Smooth muscle cell of the brain vasculature (primary cell): ENCODE data around the gene AMPD1.
A peak's percentile ranks its signal among the peaks of the same experiment; 100 is the strongest.

Experiments used
- DNase-seq: peaks from one replicate; pipeline ENCODE4 v3.0.0-alpha.2; 2012; ENCODE audit warnings: low read depth, low spot score

Gene AMPD1

DNA sequence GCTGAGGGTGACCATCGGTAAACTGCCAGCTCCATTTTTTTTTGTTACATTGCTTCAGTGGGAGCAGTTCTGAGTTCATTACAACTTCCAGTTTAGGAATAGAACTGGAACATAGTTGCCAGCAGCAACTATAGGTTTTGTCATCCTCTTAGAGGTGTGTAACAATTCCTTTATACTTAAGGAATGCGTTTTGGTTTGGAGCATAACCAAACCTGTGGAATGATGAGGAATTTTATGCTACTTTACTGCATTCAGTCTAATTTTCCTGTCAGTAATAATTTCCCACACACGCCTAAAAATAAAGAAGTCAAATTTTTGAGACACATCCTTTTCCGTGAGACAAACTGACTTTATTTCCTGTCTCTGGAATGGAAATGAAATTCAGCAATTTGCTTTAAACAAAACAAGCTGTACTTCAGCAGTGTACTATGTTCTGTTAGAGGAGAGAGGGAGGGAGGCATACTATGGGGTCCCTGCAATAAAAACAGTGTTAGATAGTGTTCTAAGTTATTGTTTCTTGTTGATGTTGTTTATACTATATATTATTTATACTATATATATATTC, 4.8 kb upstream of the AMPD1 start:
- no peak for DNase-seq

DNA sequence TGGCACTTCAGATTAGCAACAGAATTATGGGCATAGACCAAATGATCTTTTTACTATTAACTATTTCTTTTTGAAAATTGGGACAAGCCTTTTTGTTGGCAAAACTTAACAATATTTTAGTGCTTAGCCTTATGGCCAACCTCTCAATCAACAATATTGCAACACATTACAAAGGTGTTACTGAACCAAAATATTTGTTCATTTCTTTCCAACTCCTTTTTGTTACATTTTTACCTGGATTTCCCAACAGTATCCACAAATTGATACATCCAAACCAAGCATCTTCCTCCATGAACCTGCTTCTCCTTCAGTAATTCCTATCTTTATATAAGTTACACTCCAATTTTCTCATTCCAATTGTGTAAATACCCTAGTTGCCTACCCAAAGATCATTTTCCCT, 1.5 kb upstream of the AMPD1 start:
- DNase-seq = no peak

DNA sequence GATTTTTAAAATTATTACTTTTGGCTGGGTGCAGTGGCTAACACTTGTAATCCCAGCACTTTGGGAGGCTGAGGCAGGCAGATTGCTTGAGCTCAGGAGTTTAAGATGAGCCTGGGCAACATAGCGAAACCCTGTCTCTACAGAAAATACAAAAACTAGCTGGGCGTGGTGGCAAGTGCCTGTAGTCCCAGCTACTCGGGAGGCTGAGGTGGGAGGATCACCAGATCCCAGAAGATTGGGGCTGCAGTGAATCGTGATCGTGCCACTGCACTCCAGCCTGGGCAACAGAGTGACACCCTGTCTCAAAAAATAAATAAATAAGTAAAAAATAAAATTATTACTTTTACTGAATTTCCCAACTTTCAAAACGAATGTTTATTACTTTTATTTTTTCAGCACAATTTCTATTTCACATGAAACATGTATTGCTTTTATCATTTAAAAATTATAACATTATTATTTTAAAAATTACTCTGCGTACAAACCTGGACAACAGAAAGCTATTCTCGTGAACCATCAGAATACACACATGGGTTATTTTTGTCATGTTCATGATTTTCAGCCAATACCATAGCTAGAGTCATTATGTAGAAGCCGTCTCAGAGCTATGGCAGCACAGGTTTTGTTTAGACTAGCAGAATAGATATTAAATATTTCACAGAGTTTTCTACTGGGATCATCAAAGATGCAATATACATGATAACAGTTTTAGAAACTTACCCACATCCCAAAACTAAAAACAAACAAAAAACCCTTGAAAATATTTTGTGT, 621 bp downstream of the AMPD1 start:
- DNase-seq = no peak

DNA sequence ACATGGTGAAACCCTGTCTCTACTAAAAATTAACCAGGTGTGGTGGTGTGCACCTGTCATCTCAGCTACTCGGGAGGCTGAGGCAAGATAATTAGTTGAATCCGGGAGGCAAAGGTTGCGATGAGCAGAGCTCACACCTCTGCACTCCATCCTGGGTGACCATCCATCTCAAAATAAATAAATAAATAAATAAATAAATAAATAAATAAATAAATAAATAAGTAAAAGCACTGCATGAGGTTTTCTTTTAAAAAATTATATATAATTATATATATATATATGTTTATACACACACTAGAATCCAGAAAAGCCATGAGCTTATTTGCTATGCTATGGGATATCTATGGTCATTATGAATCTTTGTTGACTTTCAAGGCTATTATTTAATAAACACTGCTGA, 2.4 kb downstream of the AMPD1 start:
- DNase-seq = no peak

DNA sequence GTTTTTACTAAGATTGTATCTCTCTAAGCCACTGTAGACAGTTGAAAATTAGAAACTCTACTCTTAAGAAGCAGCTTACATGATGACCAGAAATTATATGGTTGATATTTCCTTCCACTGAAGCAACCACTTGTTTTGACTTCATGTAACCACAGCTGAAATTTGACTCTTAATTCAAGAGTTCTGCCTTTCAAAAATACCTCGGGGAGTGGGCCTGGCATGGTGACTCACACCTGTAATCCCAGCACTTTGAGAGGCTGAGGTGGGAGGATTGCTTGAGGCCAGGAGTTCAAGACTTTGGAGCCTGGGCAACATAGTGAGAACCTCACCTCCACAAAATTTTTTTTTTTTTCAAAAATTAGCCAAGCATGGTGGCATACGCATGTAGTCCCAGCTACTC, 4.3 kb downstream of the AMPD1 start:
- DNase-seq = no peak

DNA sequence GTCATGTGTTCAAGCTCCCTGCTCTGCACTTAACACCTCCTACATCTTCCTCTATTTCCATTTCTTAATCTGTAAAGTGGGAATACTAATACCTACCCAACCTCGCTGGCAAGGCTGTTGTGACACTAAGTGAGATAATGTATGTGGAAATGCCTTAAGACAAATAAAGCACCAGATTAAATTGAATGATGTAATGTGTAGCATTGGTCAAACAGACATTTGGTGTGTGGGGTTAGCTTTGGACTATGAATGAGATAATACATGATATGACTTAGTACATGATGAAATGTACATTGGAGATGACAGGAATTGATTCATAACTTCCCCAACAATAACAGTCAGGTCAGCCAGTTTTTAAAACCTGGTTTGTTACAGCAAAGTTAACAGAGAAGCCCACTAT, 5.2 kb downstream of the AMPD1 start:
- DNase-seq = no peak

DNA sequence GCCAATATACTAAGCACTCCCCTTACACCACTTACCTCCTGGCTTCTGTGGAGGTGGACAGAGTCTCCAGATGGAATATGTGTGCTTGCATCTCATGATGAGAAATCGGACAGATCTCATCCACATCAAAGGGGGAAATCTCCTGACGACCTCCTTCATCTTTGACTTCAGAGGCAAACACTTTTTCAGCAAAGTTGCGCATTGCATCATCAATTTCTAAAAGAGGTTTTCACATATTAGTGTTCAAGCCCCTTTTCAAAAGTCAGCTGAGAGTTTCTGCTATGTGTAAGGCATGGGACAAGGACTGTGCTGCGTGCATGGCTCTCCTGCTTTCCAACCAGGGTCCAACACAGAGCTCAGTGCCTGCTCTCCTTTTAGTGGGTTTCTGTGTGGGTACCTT, 6.8 kb downstream of the AMPD1 start:
- DNase-seq = no peak

DNA sequence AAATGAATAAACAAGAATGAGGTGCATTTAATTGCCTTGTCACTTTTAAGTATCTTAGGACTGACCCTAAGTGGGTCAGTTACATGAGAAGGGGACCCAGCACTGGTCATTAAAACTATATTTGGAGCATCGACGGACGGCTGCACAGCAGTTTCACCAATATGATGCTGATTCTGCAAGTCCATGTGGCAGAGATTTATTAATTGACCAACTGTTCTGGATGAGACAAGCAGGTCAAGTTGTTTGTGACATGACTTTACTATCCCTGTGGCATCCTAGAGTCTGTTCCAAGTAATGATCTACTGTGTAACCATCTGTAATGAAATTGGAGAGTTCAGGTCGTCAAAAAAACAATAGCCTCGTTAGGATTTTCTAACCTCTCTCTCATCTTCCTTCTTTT, 9.5 kb downstream of the AMPD1 start:
- no peak for DNase-seq

DNA sequence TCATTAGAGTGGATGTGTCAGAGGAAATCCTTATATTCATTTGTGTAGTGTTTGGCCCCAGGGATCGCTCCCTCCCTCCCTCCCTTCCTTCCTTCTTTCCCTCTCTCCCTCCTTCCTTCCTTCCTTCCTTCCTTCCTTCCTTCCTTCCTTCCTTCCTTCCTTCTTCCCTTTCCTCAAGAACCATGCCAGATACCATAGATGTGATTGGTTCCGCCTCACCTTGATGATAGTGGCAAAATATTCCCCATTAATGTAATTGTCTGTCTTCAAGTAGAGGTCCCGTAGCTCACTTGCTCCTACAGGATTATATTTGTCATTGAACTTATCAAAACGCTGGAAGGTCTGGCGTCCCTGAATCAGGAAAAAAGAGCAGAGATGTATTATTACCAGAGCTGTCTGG, 17.7 kb downstream of the AMPD1 start:
- no peak for DNase-seq

DNA sequence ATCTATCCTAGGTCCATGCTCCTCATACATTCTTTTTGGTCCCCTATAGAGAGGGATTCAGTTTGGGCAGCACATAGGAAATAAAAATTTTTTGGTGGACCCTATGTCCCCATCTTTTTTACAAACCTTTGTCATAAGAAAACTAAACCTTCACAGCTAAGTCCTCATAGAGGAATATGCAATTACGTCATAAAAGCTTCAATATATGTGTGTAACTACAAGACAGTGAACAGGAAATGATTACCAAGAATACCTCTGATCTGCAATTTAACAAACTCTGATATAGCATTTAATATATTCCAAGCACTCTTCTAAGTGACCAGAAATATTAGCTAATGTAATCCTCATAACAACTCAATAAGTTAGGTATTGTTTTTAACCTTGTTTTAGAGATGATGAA, 19.2 kb downstream of the AMPD1 start:
- no peak for DNase-seq

DNA sequence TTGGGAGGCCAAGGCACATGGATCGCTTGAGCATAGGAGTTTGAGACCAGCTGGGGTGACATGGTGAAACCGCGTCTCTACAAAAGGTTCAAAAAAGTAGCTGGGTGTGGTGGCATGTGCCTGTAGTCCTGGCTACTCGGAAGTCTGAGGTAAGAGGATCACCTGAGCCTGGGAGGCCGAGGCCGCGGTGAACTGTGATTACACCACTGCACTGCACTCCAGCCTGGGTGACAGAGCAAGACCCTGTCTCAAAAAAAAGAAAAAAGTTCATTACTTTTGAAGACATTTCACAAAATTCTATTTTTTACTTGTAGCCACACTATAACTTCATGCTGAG, 23.4 kb downstream of the AMPD1 start:
- DNase-seq = no peak

DNA sequence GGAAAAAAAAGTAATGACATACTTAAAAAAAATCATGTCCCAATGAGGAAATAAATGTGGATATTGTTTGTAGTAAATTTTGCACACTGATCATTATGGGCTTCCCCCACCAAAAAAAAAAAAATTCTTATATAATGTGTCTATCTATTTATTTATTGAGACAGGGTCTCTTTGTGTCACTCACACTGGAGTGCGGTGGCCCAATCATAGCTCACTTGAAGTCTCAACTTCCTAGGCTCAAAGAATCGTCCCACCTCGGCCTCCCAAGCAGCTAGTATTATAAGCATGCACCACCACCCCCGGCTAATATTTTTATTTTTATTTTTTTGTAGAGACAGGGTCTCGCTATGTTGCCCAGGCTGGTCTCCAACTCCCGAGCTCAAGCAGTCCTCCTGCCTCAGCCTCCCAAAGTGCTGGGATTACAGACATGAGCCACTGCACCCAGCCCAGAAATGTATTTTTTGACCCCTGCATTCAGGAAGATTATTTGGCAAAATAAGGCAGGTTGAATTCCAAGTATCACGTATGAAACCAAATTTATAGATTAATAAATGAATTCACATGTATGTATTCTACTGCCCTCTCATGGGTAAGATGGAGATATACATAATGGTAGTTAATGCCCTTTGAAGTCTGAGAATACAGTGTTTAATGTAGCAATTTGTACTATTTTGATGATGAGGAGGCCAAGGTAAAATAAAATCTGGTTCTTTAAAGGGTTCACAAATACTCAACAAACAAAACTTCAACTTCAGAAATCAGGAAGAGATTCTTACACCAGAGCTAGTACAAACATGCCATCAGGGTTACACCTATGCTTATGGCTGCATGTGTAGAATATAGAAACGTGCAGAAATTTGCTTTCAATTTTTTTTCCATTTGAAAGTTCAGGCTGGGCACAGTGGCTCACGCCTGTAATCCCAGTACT, 24.1 kb downstream of the AMPD1 start:
- no peak for DNase-seq

DNA sequence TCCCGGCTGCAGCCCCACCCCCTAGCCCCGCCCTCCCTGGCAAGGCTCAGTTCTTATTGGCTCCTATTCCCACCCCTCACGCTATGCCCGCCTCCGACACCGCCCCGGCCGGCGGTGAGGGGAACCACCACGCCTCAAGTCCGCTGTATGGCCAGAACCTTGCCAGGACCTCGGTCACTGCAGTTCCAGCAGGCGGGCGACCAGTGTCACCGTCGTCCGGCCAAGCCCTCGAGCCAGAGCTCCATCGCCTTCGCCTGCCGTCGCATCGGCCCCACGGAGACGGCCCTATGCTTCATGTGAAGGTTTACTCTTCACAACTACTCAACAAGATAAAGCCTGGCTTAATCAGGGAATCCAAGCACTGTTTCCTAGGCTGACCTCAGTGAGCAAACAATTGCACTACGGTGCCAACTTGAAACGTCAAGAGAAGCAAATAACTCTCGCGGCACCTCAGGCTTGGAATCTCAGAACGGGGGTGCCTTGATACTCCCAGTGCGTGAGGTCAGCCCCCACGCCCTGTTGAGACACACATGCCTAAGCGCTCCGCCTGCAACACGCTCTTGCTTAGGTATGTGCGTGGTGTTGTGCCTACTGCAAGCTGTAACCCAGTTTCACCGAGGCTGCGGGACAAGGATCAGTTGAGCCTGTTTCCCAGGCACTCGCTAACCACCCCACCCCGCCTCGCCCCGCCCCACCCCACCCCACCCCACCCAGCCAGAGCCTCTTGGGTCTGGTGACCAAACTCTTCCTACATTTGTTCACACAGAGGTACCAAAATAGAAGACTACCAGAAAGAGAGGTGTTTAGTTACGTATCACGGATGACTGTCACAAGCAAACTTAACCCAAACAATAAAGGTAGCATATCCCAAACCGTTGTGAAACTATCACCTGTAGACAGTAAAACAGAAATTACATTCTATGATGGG, 25.0 kb downstream of the AMPD1 start:
- DNase-seq = peak; percentile 64

DNA sequence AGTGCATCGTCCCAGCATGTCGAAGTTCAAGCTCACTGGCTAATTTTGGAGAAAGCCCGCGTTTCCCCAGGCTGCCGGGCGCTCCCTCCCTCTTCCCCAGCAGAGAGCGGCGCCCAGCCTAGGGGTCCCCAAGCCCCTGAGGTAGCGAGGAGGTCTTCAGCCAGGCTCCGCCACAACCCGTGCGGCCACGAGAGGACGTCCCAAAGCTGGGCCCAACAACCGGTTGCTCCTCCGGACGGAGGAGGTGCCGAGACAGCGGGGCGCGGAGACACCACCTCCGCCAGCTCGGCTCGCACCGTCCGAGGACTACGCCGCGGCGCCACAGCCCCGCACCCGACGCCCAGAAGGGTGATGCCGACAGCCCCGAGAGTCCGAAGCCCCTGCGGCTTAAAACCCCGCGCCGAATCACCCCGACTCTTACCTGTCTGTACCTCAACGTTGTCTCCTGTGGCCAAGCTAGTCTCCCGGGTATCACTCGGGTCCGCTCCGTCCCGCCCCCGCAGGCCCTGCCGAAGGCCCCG, 25.7 kb downstream of the AMPD1 start, which contains the start of gene DENND2C:
DENND2C (minus strand) TSS at position 488 of the 521 bp plus-strand sequence. CDS start 44,065 bp downstream, outside the sequence.
- DNase-seq = no peak

DNA sequence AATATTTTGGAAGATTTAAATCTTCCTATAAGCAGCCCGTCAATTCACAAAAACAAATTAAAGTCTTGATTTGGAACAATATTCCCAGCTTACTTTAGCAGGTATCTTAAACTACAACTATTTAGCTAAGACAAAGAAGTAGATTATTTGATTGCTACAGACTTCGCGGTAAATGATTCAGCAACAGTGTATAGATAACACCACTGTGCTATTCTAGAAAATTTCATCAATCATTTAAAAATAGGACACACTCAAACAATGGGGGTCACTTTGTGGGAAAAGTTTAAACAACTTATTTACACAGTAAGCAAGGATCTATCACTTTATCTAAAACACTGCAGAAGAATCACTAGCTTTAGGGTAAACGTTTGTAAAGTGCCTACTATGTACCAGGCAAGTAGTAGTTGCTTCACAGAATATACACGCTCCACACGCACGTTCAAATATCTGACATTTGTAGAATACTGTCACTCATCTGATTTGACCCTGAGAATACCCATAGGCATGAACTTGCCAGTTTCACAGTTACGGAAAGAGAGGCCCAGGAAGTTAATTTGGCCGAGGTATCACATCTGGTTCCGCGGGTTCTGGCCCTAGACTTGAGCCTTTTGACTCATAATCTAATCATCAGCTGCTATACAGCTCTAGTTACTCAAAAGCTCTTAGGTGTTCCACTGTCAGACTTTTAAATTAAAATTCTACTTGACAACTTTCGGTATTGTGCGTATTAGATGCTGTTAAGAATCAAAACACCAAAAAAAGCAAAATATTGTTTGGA, 26.4 kb downstream of the AMPD1 start:
- no peak for DNase-seq

DNA sequence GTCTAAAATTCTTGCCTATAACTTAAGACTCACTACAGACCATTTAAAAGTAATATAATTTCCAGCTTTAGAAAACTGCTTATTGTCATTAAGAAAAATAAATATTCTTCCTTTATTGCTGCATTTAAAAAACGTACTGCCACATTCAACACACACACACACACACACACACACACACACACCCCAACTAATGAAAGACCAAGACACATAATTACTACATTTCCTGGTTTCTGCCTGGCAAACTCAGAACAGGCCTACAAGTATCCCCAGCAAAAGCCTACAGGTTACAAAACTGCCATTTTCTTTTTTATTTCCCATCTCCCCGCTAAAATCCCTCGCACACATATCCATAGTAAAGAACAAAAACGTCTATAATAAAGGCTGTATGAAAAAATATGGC, 27.0 kb downstream of the AMPD1 start:
- no peak for DNase-seq

DNA sequence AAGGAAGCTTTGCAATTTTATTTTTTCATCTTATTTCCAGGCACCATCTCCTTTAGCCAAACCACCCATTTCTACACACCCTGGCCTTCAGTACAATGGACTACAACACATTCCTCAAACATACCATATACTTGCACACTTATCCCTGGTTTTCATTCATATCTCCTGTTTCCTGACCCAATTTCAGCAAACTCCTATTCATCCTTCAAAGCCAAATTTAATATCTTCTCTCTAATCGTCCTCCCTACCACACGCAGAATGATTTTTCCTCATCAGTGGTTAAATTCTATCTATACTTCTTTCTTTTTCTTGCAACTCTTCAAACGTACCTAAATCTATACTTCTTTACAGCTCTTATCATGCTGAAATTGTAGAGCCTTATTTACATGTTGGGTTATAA, 28.4 kb downstream of the AMPD1 start:
- no peak for DNase-seq

DNA sequence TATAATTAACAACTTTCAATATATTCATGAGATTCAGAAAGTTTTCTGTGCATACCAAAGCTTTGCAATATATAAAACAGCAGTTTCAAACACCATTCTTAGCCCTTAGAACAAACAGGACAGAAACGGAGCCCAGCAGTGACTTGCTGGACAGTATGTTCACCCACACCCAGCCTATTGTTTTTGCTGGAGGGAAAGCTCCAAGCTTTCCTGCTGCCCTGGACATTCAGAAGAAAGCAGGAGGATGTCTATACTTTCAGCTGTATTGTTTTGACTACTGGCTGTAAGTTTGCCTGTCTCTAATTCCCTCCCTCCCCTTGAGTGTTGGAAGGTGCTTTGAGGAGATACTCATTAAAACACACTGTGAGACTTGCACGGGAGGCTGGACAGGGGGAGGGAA, 35.1 kb downstream of the AMPD1 start:
- no peak for DNase-seq

DNA sequence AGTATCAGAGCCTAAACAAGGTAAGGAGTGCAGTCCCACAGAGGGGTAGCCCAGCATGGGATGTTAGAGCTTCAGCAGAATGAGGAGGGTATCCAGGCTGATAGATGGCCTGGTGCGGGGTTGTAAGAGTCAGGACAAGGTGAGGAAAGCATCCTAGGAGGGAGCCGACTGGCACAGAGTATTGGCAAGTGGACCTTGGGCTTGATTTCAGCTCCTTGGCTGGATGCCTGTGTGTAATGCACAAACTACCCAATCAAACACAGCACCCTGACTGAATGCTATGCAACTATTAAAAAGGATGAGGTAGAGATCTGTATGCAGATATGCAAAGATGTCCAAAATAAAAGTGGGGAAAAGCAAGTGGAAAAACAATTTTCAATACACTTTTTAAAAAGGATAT, 43.5 kb downstream of the AMPD1 start:
- no peak for DNase-seq

DNA sequence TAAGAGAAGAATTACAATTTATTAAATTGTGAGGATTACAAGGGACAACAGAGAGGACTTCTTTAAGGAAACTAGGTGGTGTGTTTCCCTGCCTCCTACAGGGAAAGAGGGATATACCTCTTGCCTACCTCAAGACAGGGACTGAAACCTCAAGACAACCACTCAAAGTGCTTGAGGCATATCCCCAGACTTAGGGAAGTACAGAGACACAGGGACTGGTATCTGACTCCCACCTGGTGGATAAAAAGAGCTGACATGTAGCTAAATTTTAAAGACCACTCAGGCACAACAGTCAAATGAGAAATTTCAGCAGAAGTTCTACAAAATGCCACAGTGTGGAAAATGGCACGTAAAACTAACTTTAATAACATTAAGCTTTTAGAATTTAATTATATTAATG, 46.8 kb downstream of the AMPD1 start:
- DNase-seq = no peak

DNA sequence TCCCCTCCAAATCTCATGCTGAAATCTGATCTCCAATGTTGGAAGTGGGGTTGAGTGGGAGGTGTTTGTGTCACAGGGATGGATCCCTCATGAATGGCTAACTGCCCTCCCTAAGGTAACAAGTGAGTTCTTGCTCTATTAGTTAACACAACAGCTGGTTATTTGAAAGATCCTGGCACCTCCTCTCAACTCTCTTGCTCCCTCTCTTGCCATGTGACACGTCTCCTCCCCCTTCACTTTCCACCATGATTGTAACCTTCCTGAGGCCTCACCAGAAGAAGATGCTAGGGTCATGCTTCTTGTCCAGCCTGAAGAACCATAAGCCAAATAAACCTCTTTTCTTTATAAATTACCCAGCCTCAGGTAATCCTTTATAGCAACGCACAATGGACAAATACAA, 54.0 kb downstream of the AMPD1 start:
- DNase-seq = no peak
